ENCODE measurements around the gene OR6S1.
"Not testable (repeated sequence)": the region's sequence is repeated elsewhere in the genome, so short reads cannot be mapped to it uniquely, and the experiment has no call there.

Gene OR6S1

GRCh38 chr14:20608383-20609110 is 32.9 kb downstream of the OR6S1 start:
- DNase-seq: no peak

- DNase-seq: no peak
These were observed 33.9 kb downstream of the OR6S1 start for GRCh38 chr14:20607617-20608016.

- DNase-seq: no peak
These were observed 34.6 kb downstream of the OR6S1 start for GRCh38 chr14:20606902-20607242.

- DNase-seq: no peak
These were observed 35.1 kb downstream of the OR6S1 start for GRCh38 chr14:20606190-20606901.

- DNase-seq: no peak
These were observed 37.4 kb downstream of the OR6S1 start for GRCh38 chr14:20603813-20604690.

DNA sequence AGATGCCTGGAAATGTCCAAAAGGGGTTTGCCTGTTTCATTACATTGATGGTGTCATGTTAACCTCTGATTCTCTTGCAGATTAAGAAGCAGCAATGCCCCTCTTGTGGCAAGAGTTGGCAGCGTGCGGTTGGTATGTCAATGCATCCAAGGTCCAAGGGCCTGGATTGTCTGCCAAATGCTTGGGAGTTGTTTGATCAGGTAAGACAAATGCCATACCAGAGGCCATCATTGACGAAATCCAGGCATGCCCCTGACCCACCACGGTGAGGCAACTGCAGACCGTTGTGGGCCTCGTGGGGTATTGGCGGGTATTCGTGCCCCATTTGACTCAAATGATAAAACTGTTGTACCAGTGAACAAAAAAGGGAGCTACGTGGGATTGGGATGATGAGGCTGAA is 38.9 kb downstream of the OR6S1 start:
- no peak for DNase-seq

DNA sequence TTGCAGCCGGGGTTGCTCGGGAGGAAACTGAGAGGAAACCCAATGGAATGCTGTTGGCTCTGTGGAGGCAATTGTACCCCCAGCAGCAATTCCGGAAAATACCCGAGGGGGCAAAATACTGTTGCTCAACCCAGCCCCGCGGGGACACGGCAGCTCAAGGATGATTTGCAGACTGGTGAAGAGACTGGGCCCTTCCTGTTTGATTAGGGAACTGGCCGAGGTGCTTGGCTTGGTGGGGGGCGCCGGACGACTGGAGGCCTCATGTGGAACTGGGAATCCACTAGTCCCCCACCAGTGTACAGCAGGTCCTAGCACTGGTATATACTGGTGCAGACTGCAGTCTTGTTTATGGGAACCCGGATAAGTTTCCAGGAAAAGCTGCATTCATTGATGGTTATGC is 40.0 kb downstream of the OR6S1 start:
- DNase-seq: no peak

GRCh38 chr14:20597108-20597507 is 44.4 kb downstream of the OR6S1 start:
- no peak for DNase-seq

DNA sequence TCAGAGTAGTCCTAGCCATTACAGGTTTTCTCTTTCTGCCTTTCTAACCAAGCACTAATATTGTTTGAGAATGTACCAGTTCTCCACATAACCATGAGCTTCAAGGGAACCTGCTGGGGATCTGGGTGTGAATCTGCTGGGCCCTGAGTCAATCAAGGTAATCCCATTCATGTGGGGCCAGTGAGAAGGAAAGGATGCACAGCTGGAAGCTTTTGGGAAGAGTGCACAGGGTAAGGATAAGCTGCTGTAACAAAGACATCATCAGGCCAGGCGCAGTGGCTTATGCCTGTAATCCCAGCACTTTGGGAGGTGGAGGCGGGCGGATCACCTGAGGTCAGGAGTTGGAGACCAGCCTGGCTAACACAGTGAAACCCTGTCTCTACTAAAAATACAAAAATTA is 45.8 kb downstream of the OR6S1 start:
- not testable (repeated sequence) for DNase-seq

DNA sequence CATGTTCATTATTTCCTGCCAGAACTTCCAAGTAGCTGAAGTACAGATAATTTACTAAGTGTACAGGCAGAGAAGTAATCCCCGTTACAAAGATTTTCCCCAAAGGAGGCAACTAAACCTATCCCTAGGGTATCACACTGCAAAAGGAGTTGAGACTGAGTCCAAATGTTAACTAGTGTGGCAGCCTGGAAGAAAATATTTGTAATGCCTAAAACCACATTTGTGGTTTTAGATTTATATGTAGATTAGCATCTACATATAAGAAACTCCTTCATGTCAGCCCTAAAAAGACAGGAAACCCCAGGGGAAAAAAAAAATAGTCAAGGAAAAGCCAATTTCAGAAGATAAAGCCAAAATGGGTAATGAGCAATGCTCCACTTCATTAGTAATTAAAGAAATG is 48.9 kb downstream of the OR6S1 start:
- DNase-seq: no peak

- DNase-seq: no peak
These were observed 50.3 kb downstream of the OR6S1 start, which contains the start of gene RNASE12 for GRCh38 chr14:20591235-20591634. TSS of gene RNASE12 (minus strand) at chr14:20591376. CDS start at chr14:20590723, 653 bp downstream.

All from NCI-H1105 (cell line).